ENCODE data around the gene ZNF200. TPM values are rescaled to one million over a fixed set of nuclear protein-coding genes. Genes with fewer than 3 reads are reported as not detected.

ZNF200 gene
- total RNA-seq, 1 donor from 2014 or later, result 15.8 TPM

DNA sequence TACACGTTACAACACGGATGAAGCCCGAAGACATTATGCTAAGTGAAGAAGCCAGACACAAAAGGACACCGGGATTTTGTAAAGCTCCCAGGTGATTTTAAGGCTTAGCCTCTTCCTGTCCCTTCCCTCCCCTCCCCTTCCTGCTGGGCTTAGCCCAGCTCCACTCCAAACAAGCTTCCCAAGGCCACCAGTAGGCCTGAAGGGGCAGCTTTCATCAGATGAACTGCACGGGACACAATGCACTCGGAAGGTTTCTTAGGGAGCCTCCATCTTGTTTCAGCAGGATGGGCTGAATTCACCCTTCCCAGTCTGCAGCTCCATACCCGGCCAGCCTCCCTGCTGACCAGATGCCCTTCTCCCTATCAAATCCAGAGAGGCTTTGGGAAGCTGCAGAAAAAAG, 11.0 kb upstream of the ZNF200 start:
- Mint-ChIP-seq H3K4me3 (no peak overlapping the region), H3K27me3 (ENCODE audit: insufficient read depth) (peaks cover 2% of the 10 kb centered on the region), H3K27ac (no peak overlapping the region), H3K4me1 (ENCODE audit: low read depth) (no peaks in the 10 kb centered on the region), H3K36me3 (ENCODE audit: low read depth) (no peaks in the 10 kb centered on the region), H3K9me3 (peaks cover 7% of the 10 kb centered on the region)
- intact Hi-C loops (cut with micrococcal nuclease), result no loop called here
- no peak for DNase-seq (ENCODE audit: low spot score)

DNA sequence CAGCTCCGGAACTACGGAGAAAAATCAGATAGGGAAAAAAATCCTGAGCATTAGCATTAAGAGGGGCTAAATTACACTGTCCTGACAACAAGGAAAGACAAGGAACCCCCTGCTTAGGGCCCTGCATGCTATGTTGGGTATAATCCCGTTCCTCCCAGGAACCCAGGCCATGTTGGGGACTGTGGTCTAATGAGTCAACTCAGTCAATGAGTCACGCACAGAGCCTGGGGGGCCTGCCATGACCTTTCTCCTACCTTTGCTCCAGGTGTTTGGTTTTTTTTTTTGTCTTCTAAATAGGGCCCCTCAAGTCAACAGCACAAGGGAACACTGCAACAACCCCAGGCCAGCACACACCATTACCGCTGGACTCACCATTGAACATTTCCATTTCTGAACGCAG, 8.9 kb upstream of the ZNF200 start:
- no peak overlapping the region for H3K4me3 Mint-ChIP-seq
- no peaks in the 10 kb centered on the region for H3K36me3 Mint-ChIP-seq (ENCODE audit: low read depth)
- peaks cover 8% of the 10 kb centered on the region for H3K9me3 Mint-ChIP-seq
- H3K27me3 Mint-ChIP-seq (ENCODE audit: insufficient read depth), result peaks cover 2% of the 10 kb centered on the region
- no peaks in the 10 kb centered on the region for H3K4me1 Mint-ChIP-seq (ENCODE audit: low read depth)
- no peak for DNase-seq (ENCODE audit: low spot score)
- no peak overlapping the region for H3K27ac Mint-ChIP-seq
- intact Hi-C loops (cut with micrococcal nuclease), result no loop called here

DNA sequence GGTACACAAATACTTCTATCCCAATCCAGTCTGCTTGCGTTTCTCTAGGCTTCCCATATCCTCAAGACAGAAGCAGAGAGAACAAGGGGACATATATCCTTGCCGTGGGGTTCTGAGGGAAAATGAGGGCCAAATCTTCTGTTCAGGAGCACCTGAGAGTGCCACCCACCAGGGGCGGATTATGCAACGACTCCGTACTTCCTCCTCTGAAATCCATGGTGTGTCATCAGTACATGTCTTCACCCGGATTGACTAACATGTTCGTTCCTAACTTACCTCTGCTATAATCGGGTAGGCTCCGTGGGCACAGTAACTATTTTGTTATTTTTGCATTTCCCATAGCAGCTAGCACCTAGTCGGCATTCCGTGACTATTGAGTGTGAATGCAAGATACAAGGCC, 7.8 kb upstream of the ZNF200 start:
- H3K4me1 Mint-ChIP-seq (ENCODE audit: low read depth), result no peaks in the 10 kb centered on the region
- peaks cover 2% of the 10 kb centered on the region for H3K27me3 Mint-ChIP-seq (ENCODE audit: insufficient read depth)
- no peaks in the 10 kb centered on the region for H3K36me3 Mint-ChIP-seq (ENCODE audit: low read depth)
- peaks cover 8% of the 10 kb centered on the region for H3K9me3 Mint-ChIP-seq
- no peak for DNase-seq (ENCODE audit: low spot score)
- intact Hi-C loops (cut with micrococcal nuclease), result no loop called here
- H3K4me3 Mint-ChIP-seq, result no peak overlapping the region
- no peak overlapping the region for H3K27ac Mint-ChIP-seq

DNA sequence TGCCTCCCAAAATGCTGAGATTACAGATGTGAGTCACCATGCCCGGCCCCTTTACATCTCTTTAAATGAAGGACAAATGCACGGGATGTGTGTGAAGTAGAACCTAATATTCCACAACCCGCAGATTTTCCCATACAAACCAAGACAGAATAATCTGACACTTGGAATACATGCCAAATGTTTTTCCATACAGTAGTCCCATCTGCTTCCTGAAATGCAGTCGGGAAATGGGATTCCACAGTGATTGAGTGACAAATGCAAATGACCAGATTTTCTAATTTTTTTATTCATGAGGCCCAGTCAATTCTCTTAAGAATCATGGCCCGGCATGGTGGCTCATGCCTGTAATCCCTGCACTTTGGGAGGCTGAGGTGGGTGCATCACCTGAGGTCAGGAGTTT, 6.8 kb upstream of the ZNF200 start:
- Mint-ChIP-seq H3K9me3 (peaks cover 8% of the 10 kb centered on the region), H3K27me3 (ENCODE audit: insufficient read depth) (peaks cover 2% of the 10 kb centered on the region), H3K4me1 (ENCODE audit: low read depth) (no peaks in the 10 kb centered on the region), H3K36me3 (ENCODE audit: low read depth) (no peaks in the 10 kb centered on the region), H3K27ac (no peak overlapping the region), H3K4me3 (no peak overlapping the region)
- no peak for DNase-seq (ENCODE audit: low spot score)
- intact Hi-C loops (cut with micrococcal nuclease), result no loop called here

DNA sequence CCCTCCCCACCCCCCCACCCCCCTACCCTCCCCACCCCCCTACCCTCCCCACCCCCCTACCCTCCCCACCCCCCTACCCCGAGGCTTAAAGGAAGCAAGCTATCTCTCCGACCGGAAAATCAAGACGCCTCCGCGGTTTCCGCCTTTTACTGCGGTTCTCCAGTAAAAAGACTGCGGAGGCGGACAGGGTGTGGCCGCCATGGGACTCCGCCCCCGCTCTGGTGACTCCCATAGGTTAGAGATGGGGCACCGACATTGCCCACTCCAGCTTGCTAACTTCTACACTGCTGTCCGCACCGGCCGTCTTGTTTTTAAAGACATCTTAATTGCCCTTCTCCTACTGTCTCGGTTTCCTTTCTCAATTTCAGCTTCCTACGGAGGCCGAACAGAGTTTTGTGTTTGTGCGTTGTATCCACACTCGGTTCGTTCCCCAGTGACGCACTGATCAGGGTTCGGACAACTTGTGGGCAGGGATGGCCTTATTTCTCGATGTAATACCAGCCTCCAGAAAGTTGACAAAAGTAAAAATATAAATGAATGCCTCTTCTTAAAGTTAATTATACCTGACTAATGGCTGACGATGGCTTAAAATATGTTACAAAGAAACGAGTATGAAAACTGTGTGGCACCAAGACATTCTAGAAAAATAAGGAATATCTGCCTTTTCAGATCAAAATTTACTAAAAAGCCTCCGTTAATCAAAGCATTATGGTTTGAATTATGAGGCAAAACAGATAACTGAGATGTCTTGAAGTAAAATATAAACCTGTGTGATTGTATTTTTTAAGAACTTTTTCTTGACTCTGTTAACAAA, 1.1 kb upstream of the ZNF200 start:
- no peak for DNase-seq (ENCODE audit: low spot score)
- Mint-ChIP-seq H3K36me3 (ENCODE audit: low read depth) (peaks cover 27% of the 10 kb centered on the region), H3K9me3 (peaks cover 23% of the 10 kb centered on the region), H3K4me3 (peak overlapping the region; percentile 77), H3K27ac (peak overlapping the region; percentile 42), H3K4me1 (ENCODE audit: low read depth) (peaks cover 15% of the 10 kb centered on the region), H3K27me3 (ENCODE audit: insufficient read depth) (no peaks in the 10 kb centered on the region)
- intact Hi-C loops (cut with micrococcal nuclease), result loop anchor here (1.0 to 2.0 kb wide), 6 partner anchors 21 to 208 kb away; partner anchors contain the start of genes TIGD7, ZNF174, ZNF75A and ZSCAN32

DNA sequence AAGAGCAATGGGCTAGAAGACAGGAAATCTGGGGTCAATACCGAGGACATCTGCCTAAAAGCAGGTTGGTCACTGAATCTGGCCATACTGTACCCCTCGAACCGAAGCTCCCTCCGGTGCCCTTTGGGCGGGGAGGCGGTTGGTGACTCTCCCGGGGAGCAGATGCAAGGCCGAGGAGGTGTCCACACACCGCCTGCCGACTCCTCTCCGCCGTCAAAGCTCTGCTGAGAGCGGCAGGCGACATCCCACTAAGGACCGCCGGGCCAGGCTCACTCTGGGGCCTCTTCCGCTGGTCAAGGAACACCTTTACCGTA, 458 bp downstream of the ZNF200 start:
- DNase-seq (ENCODE audit: low spot score), result no peak
- Mint-ChIP-seq H3K27ac (peak overlapping the region; percentile 94), H3K36me3 (ENCODE audit: low read depth) (peaks cover 40% of the 10 kb centered on the region), H3K27me3 (ENCODE audit: insufficient read depth) (no peaks in the 10 kb centered on the region), H3K4me3 (peak overlapping the region; percentile 94), H3K9me3 (peaks cover 32% of the 10 kb centered on the region), H3K4me1 (ENCODE audit: low read depth) (peaks cover 15% of the 10 kb centered on the region)
- intact Hi-C loops (cut with micrococcal nuclease), result loop anchor here (2.0 to 5.0 kb wide), 2 partner anchors 62 to 70 kb away; partner anchors contain the start of genes TIGD7 and ZNF75A

DNA sequence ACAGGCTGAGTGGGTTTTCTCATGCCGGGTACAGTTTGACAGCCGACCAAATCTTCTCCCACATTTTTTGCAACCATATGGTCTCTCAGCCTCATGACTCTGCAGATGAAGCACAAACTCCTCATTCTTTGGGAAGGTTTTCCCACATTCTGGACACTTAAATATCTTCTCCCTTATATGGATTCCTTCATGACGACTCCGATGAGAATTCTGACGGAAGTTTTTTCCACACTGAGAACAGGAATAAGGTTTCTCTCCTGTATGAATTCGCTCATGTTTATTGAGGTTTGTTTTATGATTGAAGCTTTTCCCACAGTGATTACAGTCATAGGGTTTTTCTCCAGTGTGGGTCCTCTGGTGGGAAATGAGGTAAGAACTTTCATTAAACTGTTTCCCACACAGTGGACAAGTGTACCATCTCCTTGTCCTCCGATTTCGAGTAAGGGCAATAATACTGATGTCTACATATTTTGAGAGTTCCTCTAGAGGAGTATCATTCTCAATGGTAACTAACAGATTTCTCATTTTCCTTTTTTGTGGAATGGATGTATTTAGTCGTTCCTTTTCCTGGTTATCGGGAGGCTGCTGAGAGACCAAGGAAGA, 10.9 kb downstream of the ZNF200 start:
- H3K4me3 Mint-ChIP-seq, result no peak overlapping the region
- no peak for DNase-seq (ENCODE audit: low spot score)
- H3K9me3 Mint-ChIP-seq, result peaks cover 62% of the 10 kb centered on the region
- no peak overlapping the region for H3K27ac Mint-ChIP-seq
- H3K36me3 Mint-ChIP-seq (ENCODE audit: low read depth), result peaks cover 58% of the 10 kb centered on the region
- H3K4me1 Mint-ChIP-seq (ENCODE audit: low read depth), result no peaks in the 10 kb centered on the region
- H3K27me3 Mint-ChIP-seq (ENCODE audit: insufficient read depth), result no peaks in the 10 kb centered on the region
- intact Hi-C loops (cut with micrococcal nuclease), result no loop called here

DNA sequence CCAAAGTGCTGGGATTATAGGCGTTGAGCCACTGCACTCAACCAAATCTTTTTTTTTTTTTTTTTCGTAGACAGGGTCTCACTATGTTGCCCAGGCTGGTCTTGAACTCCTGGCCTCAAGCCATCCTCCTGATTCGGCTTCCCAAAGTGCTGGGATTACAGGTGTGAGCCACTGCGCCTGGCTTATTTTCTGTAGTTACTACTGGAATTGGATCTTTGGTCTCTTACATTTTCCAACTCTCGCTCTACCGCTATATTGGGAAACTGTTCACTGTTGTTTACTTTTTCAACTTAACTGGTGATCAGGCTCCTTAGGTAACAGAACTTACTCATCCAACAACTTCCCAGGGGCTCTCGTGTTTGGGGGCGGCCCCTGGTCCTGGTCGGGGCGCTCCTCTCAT, 14.1 kb downstream of the ZNF200 start:
- Mint-ChIP-seq H3K4me3 (no peak overlapping the region), H3K9me3 (peaks cover 66% of the 10 kb centered on the region)
- intact Hi-C loops (cut with micrococcal nuclease), result no loop called here

DNA sequence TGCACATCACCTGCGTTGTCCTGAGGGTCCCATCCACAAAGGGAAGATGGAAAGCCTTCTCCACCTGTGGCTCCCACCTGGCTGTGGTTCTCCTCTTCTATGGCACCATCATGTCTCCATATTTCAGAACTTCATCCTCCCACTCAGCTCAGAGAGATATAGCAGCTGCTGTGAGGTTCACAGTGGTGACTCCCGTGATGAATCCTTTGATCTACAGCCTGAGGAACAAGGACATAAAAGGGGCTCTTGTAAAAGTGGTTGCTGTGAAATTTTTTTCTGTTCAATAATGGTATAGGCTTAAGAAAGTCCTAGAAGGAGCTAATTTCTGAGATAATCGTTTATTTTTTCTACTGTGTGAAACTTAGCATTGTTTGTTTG, 18.7 kb downstream of the ZNF200 start:
- H3K27me3 Mint-ChIP-seq (ENCODE audit: insufficient read depth), result no peaks in the 10 kb centered on the region
- peaks cover 60% of the 10 kb centered on the region for H3K9me3 Mint-ChIP-seq
- peaks cover 20% of the 10 kb centered on the region for H3K36me3 Mint-ChIP-seq (ENCODE audit: low read depth)
- DNase-seq (ENCODE audit: low spot score), result no peak
- peaks cover 35% of the 10 kb centered on the region for H3K4me1 Mint-ChIP-seq (ENCODE audit: low read depth)
- H3K4me3 Mint-ChIP-seq, result peak overlapping the region; percentile 4
- H3K27ac Mint-ChIP-seq, result peak overlapping the region; percentile 97
- intact Hi-C loops (cut with micrococcal nuclease), result no loop called here

More for the DNA sequence above, 14.1 kb downstream of the ZNF200 start:
- H3K27me3 Mint-ChIP-seq (ENCODE audit: insufficient read depth), result no peaks in the 10 kb centered on the region
- H3K36me3 Mint-ChIP-seq (ENCODE audit: low read depth), result peaks cover 41% of the 10 kb centered on the region
- peaks cover 17% of the 10 kb centered on the region for H3K4me1 Mint-ChIP-seq (ENCODE audit: low read depth)
- DNase-seq (ENCODE audit: low spot score), result no peak
- H3K27ac Mint-ChIP-seq, result no peak overlapping the region

DNA sequence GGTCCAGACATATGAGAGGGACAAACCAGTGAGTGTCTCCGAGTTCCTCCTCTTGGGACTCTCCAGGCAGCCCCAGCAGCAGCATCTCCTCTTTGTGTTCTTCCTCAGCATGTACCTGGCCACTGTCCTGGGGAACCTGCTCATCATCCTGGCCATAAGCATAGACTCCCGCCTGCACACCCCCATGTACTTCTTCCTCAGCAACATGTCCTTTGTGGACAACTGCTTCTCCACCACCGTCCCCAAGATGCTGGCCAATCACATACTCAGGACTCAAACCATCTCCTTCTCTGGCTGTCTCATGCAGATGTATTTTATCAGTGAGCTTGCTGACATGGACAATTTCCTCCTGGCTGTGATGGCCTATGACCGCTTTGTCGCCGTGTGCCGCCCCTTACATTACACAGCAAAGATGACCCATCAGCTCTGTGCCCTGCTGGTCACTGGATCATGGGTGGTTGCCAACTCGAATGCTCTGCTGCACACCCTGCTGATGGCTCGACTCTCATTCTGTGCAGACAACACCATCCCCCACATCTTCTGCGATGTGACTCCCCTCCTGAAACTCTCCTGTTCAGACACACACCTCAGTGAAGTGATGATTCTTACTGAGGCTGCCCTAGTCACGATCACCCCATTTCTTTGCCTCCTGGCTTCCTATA, 19.2 kb downstream of the ZNF200 start:
- intact Hi-C loops (cut with micrococcal nuclease), result loop anchor here (1.0 kb wide), 1 partner anchor 20 kb away; the partner anchor contains the start of gene ZNF200
- H3K36me3 Mint-ChIP-seq (ENCODE audit: low read depth), result peaks cover 20% of the 10 kb centered on the region
- H3K4me3 Mint-ChIP-seq, result peak overlapping the region; percentile 32
- no peak for DNase-seq (ENCODE audit: low spot score)
- peaks cover 58% of the 10 kb centered on the region for H3K9me3 Mint-ChIP-seq
- no peaks in the 10 kb centered on the region for H3K27me3 Mint-ChIP-seq (ENCODE audit: insufficient read depth)
- H3K27ac Mint-ChIP-seq, result peak overlapping the region; percentile 97
- H3K4me1 Mint-ChIP-seq (ENCODE audit: low read depth), result peaks cover 35% of the 10 kb centered on the region

DNA sequence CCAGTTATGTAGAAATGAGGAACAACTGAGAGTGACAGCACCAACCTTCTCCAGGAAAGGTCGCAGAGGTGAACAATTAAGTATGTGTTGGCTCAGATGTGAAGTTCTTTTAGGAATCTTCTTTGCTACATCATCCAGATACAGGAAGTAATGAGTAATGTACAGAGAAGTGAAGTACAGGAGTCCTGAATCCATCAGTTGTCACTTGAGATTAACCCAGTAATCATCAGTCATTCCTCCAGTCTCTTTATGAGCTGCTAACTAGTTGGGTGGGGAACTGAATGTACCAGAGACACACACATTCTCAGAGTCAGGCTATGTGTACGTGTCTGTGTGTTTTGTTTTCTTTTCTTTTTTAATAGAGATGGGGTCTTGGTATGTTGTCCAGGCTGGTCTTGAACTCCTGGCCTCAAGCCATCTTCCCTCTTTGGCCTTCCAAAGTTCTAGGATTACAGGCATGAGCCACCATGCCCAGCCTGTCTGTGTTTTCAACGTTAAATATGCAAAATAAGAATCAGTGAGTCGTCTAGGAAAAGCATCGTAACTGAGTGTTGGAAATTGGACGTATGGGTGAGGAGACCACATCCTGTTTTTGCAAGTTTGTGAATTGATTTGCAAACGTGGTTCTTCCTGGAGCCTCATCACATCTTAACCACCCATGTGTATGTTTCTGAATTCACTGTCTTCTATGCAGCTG, 19.9 kb downstream of the ZNF200 start:
- no peaks in the 10 kb centered on the region for H3K27me3 Mint-ChIP-seq (ENCODE audit: insufficient read depth)
- intact Hi-C loops (cut with micrococcal nuclease), result loop anchor here (1.0 kb wide), 1 partner anchor 20 kb away; the partner anchor contains the start of gene ZNF200
- H3K4me1 Mint-ChIP-seq (ENCODE audit: low read depth), result peaks cover 35% of the 10 kb centered on the region
- peaks cover 21% of the 10 kb centered on the region for H3K36me3 Mint-ChIP-seq (ENCODE audit: low read depth)
- peaks cover 64% of the 10 kb centered on the region for H3K9me3 Mint-ChIP-seq
- H3K27ac Mint-ChIP-seq, result peak overlapping the region; percentile 97
- peak overlapping the region; percentile 34 for H3K4me3 Mint-ChIP-seq
- peak; percentile 40 for DNase-seq (ENCODE audit: low spot score)

DNA sequence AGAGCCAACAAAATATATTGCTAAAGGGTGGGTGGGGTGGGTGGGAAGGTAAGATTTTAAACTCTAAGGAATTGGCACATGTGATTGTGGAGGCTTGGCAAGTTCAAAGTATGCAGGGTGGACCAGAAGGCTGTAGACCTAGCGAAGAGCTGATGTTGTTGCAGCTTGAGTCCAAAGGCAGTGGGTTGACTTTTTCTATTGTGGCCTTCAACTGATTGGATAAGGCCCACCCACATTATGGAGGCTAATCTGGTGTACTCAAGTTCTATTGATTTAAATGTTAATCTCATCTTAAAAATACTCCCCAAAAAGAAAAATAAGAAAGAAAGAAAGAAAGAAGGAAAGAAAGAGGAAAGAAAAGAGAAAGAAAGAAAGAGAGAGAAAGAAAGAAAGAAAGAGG, 22.4 kb downstream of the ZNF200 start:
- H3K4me3 Mint-ChIP-seq, result no peak overlapping the region
- H3K36me3 Mint-ChIP-seq (ENCODE audit: low read depth), result peaks cover 21% of the 10 kb centered on the region
- no peak for DNase-seq (ENCODE audit: low spot score)
- H3K27me3 Mint-ChIP-seq (ENCODE audit: insufficient read depth), result no peaks in the 10 kb centered on the region
- H3K9me3 Mint-ChIP-seq, result peaks cover 62% of the 10 kb centered on the region
- peaks cover 32% of the 10 kb centered on the region for H3K4me1 Mint-ChIP-seq (ENCODE audit: low read depth)
- H3K27ac Mint-ChIP-seq, result no peak overlapping the region
- intact Hi-C loops (cut with micrococcal nuclease), result no loop called here
